AG10803 (cell line): ENCODE data around the gene POLR2F.

Source experiments
- DNase-seq: peaks from one replicate; pipeline ENCODE4 v3.0.0; 2010; ENCODE audit warnings: low read depth
- H3K4me3 ChIP-seq: 2 replicates; pipeline ENCODE4 v1.5.1; 2011; ENCODE audit warnings: mild to moderate bottlenecking, low read length, control low read depth
- CTCF ChIP-seq: conservative IDR thresholded peaks from 2 replicates; pipeline ENCODE4 v1.5.1; 2011; ENCODE audit warnings: mild to moderate bottlenecking, low read length, control low read depth, inconsistent platforms

POLR2F gene

GRCh38 chr22:37991731-37992442 lies 38.4 kb downstream of the POLR2F start:
- H3K4me3 ChIP-seq: no peak overlapping the region
- DNase-seq: no peak
- no peak for TF ChIP-seq CTCF

GRCh38 chr22:37994049-37994448 lies 40.5 kb downstream of the POLR2F start:
- H3K4me3 ChIP-seq: no peak overlapping the region
- DNase-seq: no peak
- no peak for TF ChIP-seq CTCF

GRCh38 chr22:37994982-37995381 lies 41.5 kb downstream of the POLR2F start:
- H3K4me3 ChIP-seq: no peak overlapping the region
- no peak for DNase-seq
- no peak for TF ChIP-seq CTCF

GRCh38 chr22:37995460-37995859 lies 42.0 kb downstream of the POLR2F start:
- no peak for TF ChIP-seq CTCF
- H3K4me3 ChIP-seq: no peak overlapping the region
- DNase-seq: no peak

- no peak overlapping the region for H3K4me3 ChIP-seq
- DNase-seq: no peak
Observed at GRCh38 chr22:37996079-37996478, 42.6 kb downstream of the POLR2F start.

GRCh38 chr22:37996515-37997246 lies 43.2 kb downstream of the POLR2F start:
- DNase-seq: no peak
- H3K4me3 ChIP-seq: no peak overlapping the region
- no peak for TF ChIP-seq CTCF

More at GRCh38 chr22:37996079-37996478, 42.6 kb downstream of the POLR2F start:
- no peak for TF ChIP-seq CTCF

GRCh38 chr22:37998543-37998942 lies 45.0 kb downstream of the POLR2F start:
- no peak for TF ChIP-seq CTCF
- no peak for DNase-seq
- H3K4me3 ChIP-seq: no peak overlapping the region
